CD4-positive, CD25-positive, alpha-beta regulatory T cell (primary cell): ENCODE data around the gene OPRL1. TPM values are rescaled to one million over a fixed set of nuclear protein-coding genes. Genes with fewer than 3 reads are reported as not detected.
"Not testable (repeated sequence)": the region's sequence is repeated elsewhere in the genome, so short reads cannot be mapped to it uniquely, and the experiment has no call there.

Experiments used
- ATAC-seq, 2 donors: fragments of 150-1000 bp; cut with Tn5 transposase; one replicate each; pipeline ENCODE4 v1.10.0; 2021; ENCODE audit warnings: low read depth in 2 of 2, moderate number of reproducible peaks in 2 of 2, moderate library complexity in 1 of 2
- DNase-seq, 3 donors: peaks; one replicate each; pipeline versions ENCODE4 v3.0.0 to v3.0.0-alpha.2; 2012 to 2022; ENCODE audit warnings: mixed read lengths in 1 of 3
- H3K27ac ChIP-seq: one replicate; pipeline ENCODE4 v1.7.0; 2013; ENCODE audit warnings: mild to moderate bottlenecking, low read length; ENCODE audit not compliant: insufficient read depth, poor library complexity, severe bottlenecking
- H3K27me3 ChIP-seq: one replicate; pipeline ENCODE4 v1.7.0; 2013; ENCODE audit warnings: low read length; ENCODE audit not compliant: control insufficient read depth, insufficient read depth
- H3K36me3 ChIP-seq: one replicate; pipeline ENCODE4 v1.7.0; 2013; ENCODE audit warnings: mild to moderate bottlenecking, low read length, moderate library complexity; ENCODE audit not compliant: control insufficient read depth, insufficient read depth
- H3K4me1 ChIP-seq: 2 replicates; pipeline ENCODE4 v1.7.0; 2013; ENCODE audit warnings: mild to moderate bottlenecking, low read length; ENCODE audit not compliant: insufficient read depth, control insufficient read depth, poor library complexity, severe bottlenecking
- H3K4me3 ChIP-seq: one replicate; pipeline ENCODE4 v1.7.0; 2013; ENCODE audit warnings: low read depth, mild to moderate bottlenecking, low read length, moderate library complexity
- H3K9me3 ChIP-seq, 2 experiments: 1 replicate in 1 of 2; 2 replicates in 1 of 2; pipeline ENCODE4 v1.7.0; 2013; ENCODE audit warnings: low read length in 2 of 2, mild to moderate bottlenecking in 1 of 2, moderate library complexity in 1 of 2; ENCODE audit not compliant: control insufficient read depth in 2 of 2
- H3K27ac Mint-ChIP-seq, 3 donors: one replicate each; pipeline ENCODE4 v1.8.0; 2020 to 2022; ENCODE audit warnings: mild to moderate bottlenecking in 3 of 3, mixed read lengths in 3 of 3, moderate library complexity in 2 of 3
- H3K27me3 Mint-ChIP-seq: one replicate; pipeline ENCODE4 v1.8.0; 2022; ENCODE audit warnings: mild to moderate bottlenecking, mixed read lengths
- H3K36me3 Mint-ChIP-seq: one replicate; pipeline ENCODE4 v1.8.0; 2020; ENCODE audit warnings: mixed read lengths
- H3K4me1 Mint-ChIP-seq, 4 donors: one replicate each; pipeline ENCODE4 v1.8.0; 2020 to 2022; ENCODE audit warnings: mixed read lengths in 4 of 4, mild to moderate bottlenecking in 1 of 4
- H3K4me3 Mint-ChIP-seq, 4 donors: one replicate each; pipeline ENCODE4 v1.8.0; 2020 to 2022; ENCODE audit warnings: mild to moderate bottlenecking in 4 of 4, mixed read lengths in 4 of 4, moderate library complexity in 3 of 4
- H3K9me3 Mint-ChIP-seq, 7 donors: one replicate each; pipeline ENCODE4 v1.8.0; 2020 to 2022; ENCODE audit warnings: mixed read lengths in 7 of 7, mild to moderate bottlenecking in 3 of 7, moderate library complexity in 2 of 7
- polyA plus RNA-seq, 4 donors: library from polyadenylated mRNA; unstranded; fragments of 300-500 nt; fragmentation: Illumina TruSeq; gene quantifications; one replicate each; pipeline ENCODE4 v1.2.3, GENCODE V29; 2021
- total RNA-seq: library from RNA; stranded (reverse); gene quantifications from one replicate; pipeline ENCODE4 v1.2.3, GENCODE V29; 2022

OPRL1 gene
- total and polyA plus RNA-seq, 5 donors from 2014 or later = 0.58 to 1.3 (median 0.60) TPM

- peak overlapping the region in 1 of 3 donors; percentile 20 for H3K27ac Mint-ChIP-seq
- H3K9me3 Mint-ChIP-seq = peaks cover 0 to 5% (median 0%) of the 10 kb centered on the region in 7 donors
Observed at GRCh38 chr20:64082820-64083377, 3.0 kb downstream of the OPRL1 start.

DNA sequence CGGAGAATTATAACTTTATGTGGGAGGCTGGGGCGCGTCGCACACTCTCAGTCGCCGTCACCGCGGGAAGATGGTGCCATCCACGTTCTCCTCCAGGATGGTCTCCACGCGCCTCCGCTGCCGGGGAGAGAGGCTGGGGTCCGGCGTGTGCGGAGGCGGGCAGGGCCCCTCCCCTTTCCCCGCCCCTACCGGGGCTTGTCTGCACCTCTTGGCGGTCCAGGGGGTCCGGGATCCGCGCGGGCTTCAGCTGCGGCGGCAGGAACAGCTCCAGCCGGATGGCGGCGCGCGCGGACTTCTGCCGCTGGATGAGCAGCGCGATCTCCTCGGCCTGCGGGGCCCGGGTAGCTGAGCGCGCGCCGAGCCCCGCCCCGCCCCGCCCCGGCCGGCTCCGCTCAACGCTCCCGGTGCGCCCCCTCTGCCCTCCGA lies 3.5 kb downstream of the OPRL1 start:
- Histone ChIP-seq H3K9me3 (peaks cover 0 to 6% of the 10 kb centered on the region in 2 experiments), H3K27me3 (peaks cover 4% of the 10 kb centered on the region), H3K4me1 (peaks cover 39% of the 10 kb centered on the region), H3K4me3 (no peak overlapping the region), H3K36me3 (no peaks in the 10 kb centered on the region), H3K27ac (no peak overlapping the region)
- Mint-ChIP-seq H3K27me3 (peaks cover 31% of the 10 kb centered on the region), H3K36me3 (peaks cover 3% of the 10 kb centered on the region), H3K9me3 (peaks cover 0 to 9% (median 2%) of the 10 kb centered on the region in 7 donors), H3K4me1 (peaks cover 0 to 37% (median 11%) of the 10 kb centered on the region in 4 donors), H3K27ac (peak overlapping the region in 1 of 3 donors; percentile 20), H3K4me3 (peak overlapping the region; percentile 72 to 94 (median 82))
- peak; percentile 38 to 56 for ATAC-seq
- peak; percentile 54 to 71 (median 55) for DNase-seq

More at GRCh38 chr20:64082820-64083377, 3.0 kb downstream of the OPRL1 start:
- Histone ChIP-seq H3K27ac (no peak overlapping the region), H3K4me3 (no peak overlapping the region), H3K27me3 (peaks cover 4% of the 10 kb centered on the region), H3K4me1 (peaks cover 44% of the 10 kb centered on the region), H3K9me3 (peaks cover 0 to 6% of the 10 kb centered on the region in 2 experiments), H3K36me3 (no peaks in the 10 kb centered on the region)
- Mint-ChIP-seq H3K4me3 (peak overlapping the region; percentile 72 to 94 (median 82)), H3K4me1 (peaks cover 0 to 38% (median 12%) of the 10 kb centered on the region in 4 donors), H3K27me3 (peaks cover 27% of the 10 kb centered on the region), H3K36me3 (no peaks in the 10 kb centered on the region)
- no peak for DNase-seq
- ATAC-seq = no peak

DNA sequence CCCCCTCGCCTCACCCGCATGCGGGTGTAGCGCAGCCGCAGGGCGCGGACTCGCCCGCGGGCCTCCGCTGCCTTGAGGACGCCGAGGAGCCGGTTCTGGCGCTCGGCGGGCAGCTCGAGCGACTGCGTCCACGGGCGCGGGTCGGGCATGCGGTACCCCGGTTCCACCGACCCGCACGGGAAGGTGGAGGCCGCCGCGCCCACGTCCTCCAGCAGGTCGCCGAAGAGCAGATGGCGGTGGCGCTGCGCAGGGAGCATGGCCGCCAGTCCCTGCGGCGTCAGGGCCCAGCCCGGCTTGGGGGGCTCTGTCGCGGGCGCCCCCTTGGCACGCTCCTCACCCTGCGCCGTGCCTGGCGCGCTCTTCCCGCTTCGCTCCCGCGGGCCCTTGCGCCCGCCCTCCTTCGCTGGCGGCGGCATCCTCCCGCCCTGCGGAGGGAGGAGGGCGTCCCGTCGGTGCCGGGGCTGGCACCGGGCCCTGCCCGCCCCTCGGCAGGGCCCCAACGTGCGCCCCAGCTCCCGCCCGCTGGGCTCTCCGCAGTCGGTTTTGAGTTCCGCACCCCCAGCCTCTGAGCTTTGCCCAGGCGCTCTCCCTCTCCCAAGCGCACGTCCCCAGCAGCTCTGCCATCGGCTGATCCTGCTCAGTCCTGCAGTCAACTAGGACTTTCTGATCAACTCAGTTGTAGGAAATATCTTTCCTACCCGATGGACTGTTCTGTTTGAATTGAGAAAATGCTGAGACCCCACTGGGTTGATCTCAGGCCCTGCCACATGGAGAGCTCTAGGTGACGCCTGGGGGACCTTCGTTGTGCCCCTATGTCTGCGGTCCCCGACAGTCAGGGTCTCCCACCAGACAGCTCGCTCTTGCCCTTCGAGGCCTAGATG lies 4.2 kb downstream of the OPRL1 start, which contains the start of gene LKAAEAR1:
TSS of gene LKAAEAR1 (minus strand) at position 595 of the 881 bp plus-strand sequence. CDS start at position 416, 179 bp downstream.
- Histone ChIP-seq H3K36me3 (no peaks in the 10 kb centered on the region), H3K27me3 (peaks cover 4% of the 10 kb centered on the region), H3K27ac (no peak within 1 kb of the TSS), H3K4me3 (no peak within 1 kb of the TSS), H3K9me3 (peaks cover 0 to 6% of the 10 kb centered on the region in 2 experiments), H3K4me1 (peaks cover 33% of the 10 kb centered on the region)
- H3K36me3 Mint-ChIP-seq = peaks cover 3% of the 10 kb centered on the region
- peaks cover 37% of the 10 kb centered on the region for H3K27me3 Mint-ChIP-seq
- peaks cover 0 to 9% (median 2%) of the 10 kb centered on the region in 7 donors for H3K9me3 Mint-ChIP-seq
- ATAC-seq (no peak), DNase-seq (no peak)
- peak within 1 kb of the TSS; percentile 83 to 94 (median 89) for H3K4me3 Mint-ChIP-seq
- H3K27ac Mint-ChIP-seq = peak within 1 kb of the TSS in 2 of 3 donors; percentile 20 to 56
- H3K4me1 Mint-ChIP-seq = peaks cover 0 to 37% (median 10%) of the 10 kb centered on the region in 4 donors

DNA sequence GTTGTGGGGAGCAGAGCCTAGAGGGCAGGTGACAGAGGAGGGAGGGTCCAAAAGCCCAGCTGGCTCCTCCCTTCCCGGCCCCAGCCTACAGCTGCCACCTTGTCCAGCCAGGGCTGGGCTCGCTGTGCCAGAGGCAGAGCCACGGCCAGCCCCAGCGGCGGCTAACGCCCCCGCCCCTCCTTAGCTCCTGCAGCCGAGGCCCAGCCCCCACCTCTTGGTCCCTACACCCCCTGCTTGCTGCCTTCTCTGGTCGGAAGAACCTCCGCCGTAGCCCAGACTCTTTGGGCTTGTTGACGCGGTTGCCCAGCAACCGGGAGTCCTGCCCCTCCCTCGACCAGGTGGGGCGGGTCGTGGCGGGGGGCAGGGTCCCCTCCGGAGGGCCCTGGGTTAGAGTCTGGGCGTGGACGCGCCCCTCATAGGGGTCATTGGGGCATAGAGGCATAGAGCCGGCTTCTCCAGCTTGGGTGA lies 4.8 kb downstream of the OPRL1 start:
- Mint-ChIP-seq H3K4me1 (peaks cover 0 to 37% (median 10%) of the 10 kb centered on the region in 4 donors), H3K27me3 (peaks cover 44% of the 10 kb centered on the region), H3K36me3 (peaks cover 3% of the 10 kb centered on the region), H3K9me3 (peaks cover 0 to 9% (median 2%) of the 10 kb centered on the region in 7 donors), H3K27ac (no peak overlapping the region), H3K4me3 (peak overlapping the region in 3 of 4 donors; percentile 85 to 90 (median 88))
- no peak overlapping the region for H3K27ac ChIP-seq
- H3K4me3 ChIP-seq = no peak overlapping the region
- peaks cover 4% of the 10 kb centered on the region for H3K27me3 ChIP-seq
- ATAC-seq = no peak
- peaks cover 29% of the 10 kb centered on the region for H3K4me1 ChIP-seq
- H3K36me3 ChIP-seq = no peaks in the 10 kb centered on the region
- no peak for DNase-seq
- peaks cover 0 to 6% of the 10 kb centered on the region in 2 experiments for H3K9me3 ChIP-seq

GRCh38 chr20:64086801-64087200 lies 6.9 kb downstream of the OPRL1 start:
- H3K27ac Mint-ChIP-seq = no peak overlapping the region

DNA sequence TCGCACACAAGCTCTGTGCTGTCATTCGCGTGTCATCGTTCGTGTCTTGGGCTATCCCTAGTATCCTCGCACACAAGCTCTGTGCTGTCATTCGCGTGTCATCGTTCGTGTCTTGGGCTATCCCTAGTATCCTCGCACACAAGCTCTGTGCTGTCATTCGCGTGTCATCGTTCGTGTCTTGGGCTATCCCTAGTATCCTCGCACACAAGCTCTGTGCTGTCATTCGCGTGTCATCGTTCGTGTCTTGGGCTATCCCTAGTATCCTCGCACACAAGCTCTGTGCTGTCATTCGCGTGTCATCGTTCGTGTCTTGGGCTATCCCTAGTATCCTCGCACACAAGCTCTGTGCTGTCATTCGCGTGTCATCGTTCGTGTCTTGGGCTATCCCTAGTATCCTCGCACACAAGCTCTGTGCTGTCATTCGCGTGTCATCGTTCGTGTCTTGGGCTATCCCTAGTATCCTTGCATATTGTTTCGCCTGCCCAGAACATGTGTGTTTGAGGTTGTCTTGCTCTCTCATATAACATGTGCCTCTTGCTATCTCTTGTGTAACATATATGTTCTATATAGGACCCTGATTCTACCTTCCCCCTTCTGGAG lies 7.4 kb downstream of the OPRL1 start:
- not testable (repeated sequence) for DNase-seq, H3K4me3 Mint-ChIP-seq, H3K27me3 ChIP-seq, H3K4me3 ChIP-seq, H3K9me3 ChIP-seq, H3K27ac ChIP-seq, H3K9me3 Mint-ChIP-seq, H3K27ac Mint-ChIP-seq, H3K36me3 Mint-ChIP-seq, ATAC-seq, H3K36me3 ChIP-seq
- peaks cover 0 to 18% (median 3%) of the 10 kb centered on the region in 4 donors for H3K4me1 Mint-ChIP-seq
- H3K27me3 Mint-ChIP-seq = peaks cover 35% of the 10 kb centered on the region
- peaks cover 22% of the 10 kb centered on the region for H3K4me1 ChIP-seq

More at GRCh38 chr20:64086801-64087200, 6.9 kb downstream of the OPRL1 start:
- Mint-ChIP-seq H3K4me1 (peaks cover 0 to 23% (median 4%) of the 10 kb centered on the region in 4 donors), H3K4me3 (peak overlapping the region in 1 of 4 donors; percentile 73), H3K36me3 (peaks cover 3% of the 10 kb centered on the region), H3K27me3 (peaks cover 40% of the 10 kb centered on the region), H3K9me3 (peaks cover 0 to 9% (median 2%) of the 10 kb centered on the region in 7 donors)
- Histone ChIP-seq H3K4me1 (peaks cover 24% of the 10 kb centered on the region), H3K27ac (no peak overlapping the region), H3K27me3 (peaks cover 4% of the 10 kb centered on the region), H3K9me3 (peaks cover 0 to 6% of the 10 kb centered on the region in 2 experiments), H3K4me3 (no peak overlapping the region), H3K36me3 (no peaks in the 10 kb centered on the region)
- DNase-seq (no peak), ATAC-seq (no peak)

GRCh38 chr20:64088586-64088985 lies 8.7 kb downstream of the OPRL1 start:
- not testable (repeated sequence) for H3K27ac ChIP-seq
- peaks cover 33% of the 10 kb centered on the region for H3K27me3 Mint-ChIP-seq
- H3K4me1 ChIP-seq = peaks cover 10% of the 10 kb centered on the region

More at GRCh38 chr20:64088586-64088985, 8.7 kb downstream of the OPRL1 start:
- not testable (repeated sequence) for H3K9me3 Mint-ChIP-seq, H3K36me3 ChIP-seq, H3K27ac Mint-ChIP-seq, H3K36me3 Mint-ChIP-seq, H3K4me3 Mint-ChIP-seq, H3K9me3 ChIP-seq, ATAC-seq, DNase-seq, H3K27me3 ChIP-seq, H3K4me3 ChIP-seq
- peaks cover 0 to 14% (median 3%) of the 10 kb centered on the region in 4 donors for H3K4me1 Mint-ChIP-seq
